Measurements from ENCODE around the gene ADAMTS15. TPM values are rescaled to one million over a fixed set of nuclear protein-coding genes. Genes with fewer than 3 reads are reported as not detected.

Gene ADAMTS15
- total RNA-seq, 2 donors from 2014 or later: not detected

GRCh38 chr11:130455483-130456127 lies 7.2 kb downstream of the ADAMTS15 start:
- Mint-ChIP-seq H3K27me3 (peaks cover 30% of the 10 kb centered on the region), H3K36me3 (ENCODE audit: low read depth) (no peaks in the 10 kb centered on the region), H3K9me3 (no peaks in the 10 kb centered on the region), H3K4me1 (no peaks in the 10 kb centered on the region), H3K27ac (no peak overlapping the region), H3K4me3 (no peak overlapping the region)
- ATAC-seq (replicated peaks): no peak

DNA sequence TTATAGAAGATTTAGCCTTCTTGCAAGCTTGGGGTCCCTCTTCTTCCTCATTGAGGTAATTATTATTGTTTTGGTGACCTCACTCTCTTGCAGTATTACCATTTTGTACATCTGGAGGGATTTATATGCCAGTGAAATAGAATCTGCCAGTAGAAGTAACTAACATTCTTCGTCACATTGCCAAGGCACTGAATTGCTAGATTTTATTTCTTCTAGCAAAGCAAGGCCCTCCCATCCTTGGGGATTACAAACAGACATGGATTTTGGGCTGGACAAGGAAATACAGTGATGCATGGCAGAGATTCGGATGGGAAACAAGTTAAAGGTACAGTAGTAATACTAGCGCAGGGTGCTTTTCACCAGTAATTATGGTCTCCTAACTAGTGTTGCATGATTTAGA lies 7.8 kb downstream of the ADAMTS15 start:
- Mint-ChIP-seq H3K4me3 (no peak overlapping the region), H3K27me3 (peaks cover 26% of the 10 kb centered on the region), H3K36me3 (ENCODE audit: low read depth) (no peaks in the 10 kb centered on the region), H3K4me1 (no peaks in the 10 kb centered on the region), H3K27ac (no peak overlapping the region), H3K9me3 (no peaks in the 10 kb centered on the region)
- ATAC-seq (replicated peaks): no peak

GRCh38 chr11:130457623-130458409 lies 9.4 kb downstream of the ADAMTS15 start:
- ATAC-seq (replicated peaks): no peak
- no peaks in the 10 kb centered on the region for H3K4me1 Mint-ChIP-seq
- H3K4me3 Mint-ChIP-seq: no peak overlapping the region
- no peaks in the 10 kb centered on the region for H3K9me3 Mint-ChIP-seq
- no peak overlapping the region for H3K27ac Mint-ChIP-seq
- no peaks in the 10 kb centered on the region for H3K36me3 Mint-ChIP-seq (ENCODE audit: low read depth)
- H3K27me3 Mint-ChIP-seq: peaks cover 21% of the 10 kb centered on the region

GRCh38 chr11:130458410-130458729 lies 9.9 kb downstream of the ADAMTS15 start:
- no peak for ATAC-seq (replicated peaks)
- H3K9me3 Mint-ChIP-seq: no peaks in the 10 kb centered on the region
- peaks cover 17% of the 10 kb centered on the region for H3K27me3 Mint-ChIP-seq
- no peaks in the 10 kb centered on the region for H3K36me3 Mint-ChIP-seq (ENCODE audit: low read depth)
- H3K27ac Mint-ChIP-seq: no peak overlapping the region
- H3K4me1 Mint-ChIP-seq: no peaks in the 10 kb centered on the region
- no peak overlapping the region for H3K4me3 Mint-ChIP-seq

DNA sequence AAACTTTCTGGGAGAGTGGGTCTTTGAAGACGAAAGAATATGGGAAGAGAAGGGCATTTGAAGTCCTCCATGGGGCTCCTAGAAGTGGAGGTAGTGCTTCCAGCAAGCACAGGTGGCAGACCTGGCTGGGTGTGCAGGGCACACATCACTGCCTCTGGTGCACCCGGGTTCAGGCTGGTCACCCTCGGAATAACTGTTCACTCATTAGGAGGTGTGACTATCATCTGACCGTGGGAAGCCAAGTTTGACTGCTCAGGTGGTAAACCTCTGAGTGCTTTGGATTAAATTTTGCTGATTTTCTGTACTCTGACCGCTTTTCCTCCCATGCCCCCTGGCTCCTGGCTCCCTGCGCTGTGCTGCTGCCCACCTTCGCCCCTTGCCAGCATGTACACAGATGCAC lies 11.1 kb downstream of the ADAMTS15 start:
- Mint-ChIP-seq H3K36me3 (ENCODE audit: low read depth) (no peaks in the 10 kb centered on the region), H3K27me3 (peaks cover 14% of the 10 kb centered on the region), H3K27ac (no peak overlapping the region), H3K4me1 (no peaks in the 10 kb centered on the region), H3K9me3 (no peaks in the 10 kb centered on the region), H3K4me3 (no peak overlapping the region)
- no peak for ATAC-seq (replicated peaks)

- ATAC-seq (replicated peaks): no peak
- Mint-ChIP-seq H3K9me3 (no peaks in the 10 kb centered on the region), H3K27me3 (peaks cover 10% of the 10 kb centered on the region), H3K4me3 (no peak overlapping the region), H3K36me3 (ENCODE audit: low read depth) (no peaks in the 10 kb centered on the region), H3K27ac (no peak overlapping the region), H3K4me1 (no peaks in the 10 kb centered on the region)
Measured at GRCh38 chr11:130462101-130462885, 13.8 kb downstream of the ADAMTS15 start.

DNA sequence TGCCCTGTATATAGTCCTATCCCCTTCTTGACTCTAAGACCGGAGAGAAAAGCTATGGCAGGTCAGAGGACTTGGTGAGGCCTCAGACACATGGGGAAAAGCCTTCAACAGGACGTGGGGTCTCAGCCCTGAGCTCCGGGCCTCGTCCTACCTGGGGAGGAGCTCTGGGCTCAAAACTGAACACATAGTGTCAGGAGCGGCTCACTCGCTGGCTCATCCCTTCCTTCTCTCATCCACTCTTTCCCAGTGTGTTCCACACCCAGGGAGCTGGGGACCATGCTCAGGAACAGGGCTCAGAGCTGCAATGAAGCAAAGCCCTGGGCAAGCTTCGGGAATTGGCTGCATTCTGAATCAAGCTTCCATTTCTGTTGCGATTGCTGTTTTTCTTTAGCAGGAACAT lies 14.5 kb downstream of the ADAMTS15 start:
- Mint-ChIP-seq H3K36me3 (ENCODE audit: low read depth) (no peaks in the 10 kb centered on the region), H3K9me3 (no peaks in the 10 kb centered on the region), H3K27ac (no peak overlapping the region), H3K4me3 (no peak overlapping the region), H3K4me1 (no peaks in the 10 kb centered on the region), H3K27me3 (peaks cover 10% of the 10 kb centered on the region)
- no peak for ATAC-seq (replicated peaks)

- no peaks in the 10 kb centered on the region for H3K36me3 Mint-ChIP-seq (ENCODE audit: low read depth)
- H3K27ac Mint-ChIP-seq: no peak overlapping the region
- no peaks in the 10 kb centered on the region for H3K9me3 Mint-ChIP-seq
- ATAC-seq (replicated peaks): no peak
- peaks cover 10% of the 10 kb centered on the region for H3K27me3 Mint-ChIP-seq
- H3K4me3 Mint-ChIP-seq: no peak overlapping the region
- no peaks in the 10 kb centered on the region for H3K4me1 Mint-ChIP-seq
Measured at GRCh38 chr11:130464291-130464812, 15.9 kb downstream of the ADAMTS15 start.

- Mint-ChIP-seq H3K9me3 (no peaks in the 10 kb centered on the region), H3K4me3 (no peak overlapping the region), H3K27ac (no peak overlapping the region), H3K27me3 (peaks cover 7% of the 10 kb centered on the region), H3K4me1 (no peaks in the 10 kb centered on the region), H3K36me3 (ENCODE audit: low read depth) (no peaks in the 10 kb centered on the region)
- ATAC-seq (replicated peaks): no peak
Measured at GRCh38 chr11:130465263-130465662, 16.8 kb downstream of the ADAMTS15 start.

- ATAC-seq (replicated peaks): no peak
- Mint-ChIP-seq H3K27me3 (peaks cover 4% of the 10 kb centered on the region), H3K4me1 (no peaks in the 10 kb centered on the region), H3K9me3 (no peaks in the 10 kb centered on the region), H3K4me3 (no peak overlapping the region), H3K36me3 (ENCODE audit: low read depth) (no peaks in the 10 kb centered on the region), H3K27ac (no peak overlapping the region)
Measured at GRCh38 chr11:130467116-130467900, 18.9 kb downstream of the ADAMTS15 start.

- no peak overlapping the region for H3K27ac Mint-ChIP-seq
- no peak overlapping the region for H3K4me3 Mint-ChIP-seq
- H3K27me3 Mint-ChIP-seq: no peaks in the 10 kb centered on the region
- no peaks in the 10 kb centered on the region for H3K4me1 Mint-ChIP-seq
- ATAC-seq (replicated peaks): no peak
- no peaks in the 10 kb centered on the region for H3K36me3 Mint-ChIP-seq (ENCODE audit: low read depth)
- no peaks in the 10 kb centered on the region for H3K9me3 Mint-ChIP-seq
Measured at GRCh38 chr11:130469181-130469580, 20.7 kb downstream of the ADAMTS15 start.

- no peaks in the 10 kb centered on the region for H3K9me3 Mint-ChIP-seq
- H3K4me3 Mint-ChIP-seq: no peak overlapping the region
- H3K27ac Mint-ChIP-seq: no peak overlapping the region
- H3K4me1 Mint-ChIP-seq: no peaks in the 10 kb centered on the region
- no peak for ATAC-seq (replicated peaks)
- no peaks in the 10 kb centered on the region for H3K27me3 Mint-ChIP-seq
- no peaks in the 10 kb centered on the region for H3K36me3 Mint-ChIP-seq (ENCODE audit: low read depth)
Measured at GRCh38 chr11:130470832-130471706, 22.6 kb downstream of the ADAMTS15 start.

DNA sequence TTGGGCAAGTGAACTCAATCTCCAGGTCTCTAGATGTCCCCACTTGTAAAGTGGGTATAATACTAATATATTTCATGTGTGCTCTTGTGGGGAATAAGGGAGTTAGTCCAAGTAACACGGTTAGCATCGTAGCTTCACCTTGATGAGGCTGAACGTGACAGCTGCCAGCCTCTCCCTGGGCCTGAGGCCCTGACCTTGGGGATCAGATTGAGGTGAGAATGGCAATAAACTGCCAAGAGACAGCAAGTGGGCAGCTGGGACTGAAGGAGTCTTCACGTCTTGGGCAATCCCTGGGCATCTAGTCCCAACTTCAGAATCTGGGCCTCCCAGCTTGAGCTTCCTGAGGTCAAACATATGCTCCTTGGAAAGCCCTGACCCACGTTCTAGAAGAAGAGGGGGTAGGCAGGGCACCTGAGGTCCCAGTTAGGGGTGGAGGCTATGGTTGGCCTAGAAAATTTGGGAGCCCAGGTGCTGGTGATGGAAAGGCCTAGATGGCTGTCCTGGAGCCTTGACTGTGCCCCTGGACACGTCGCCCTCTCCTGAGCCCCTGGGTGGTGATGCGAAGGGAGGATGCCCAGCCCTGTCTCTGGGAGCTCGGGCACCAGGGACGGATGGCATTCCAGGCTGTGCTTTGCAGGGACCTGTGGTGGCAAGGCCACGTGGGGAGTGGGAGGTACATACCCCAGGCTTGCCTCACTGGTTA lies 23.4 kb downstream of the ADAMTS15 start:
- Mint-ChIP-seq H3K4me1 (no peaks in the 10 kb centered on the region), H3K9me3 (no peaks in the 10 kb centered on the region), H3K27me3 (peaks cover 3% of the 10 kb centered on the region), H3K4me3 (no peak overlapping the region), H3K36me3 (ENCODE audit: low read depth) (no peaks in the 10 kb centered on the region), H3K27ac (no peak overlapping the region)
- no peak for ATAC-seq (replicated peaks)
